Hepatocyte (in vitro differentiated cells): ENCODE data around the gene RIPK4. TPM values are rescaled to one million over a fixed set of nuclear protein-coding genes. Genes with fewer than 3 reads are reported as not detected.
A peak's percentile ranks its signal among the peaks of the same experiment; 100 is the strongest.
"Not testable (repeated sequence)": the region's sequence is repeated elsewhere in the genome, so short reads cannot be mapped to it uniquely, and the experiment has no call there.

Experiments used
- DNase-seq: peaks from one replicate; pipeline ENCODE4 v3.0.0-alpha.2; 2016; ENCODE audit warnings: low spot score
- H2AFZ ChIP-seq: fragments of 200-600 bp; sonication (generic); 2 replicates; pipeline ENCODE4 v1.6.0; 2016; ENCODE audit warnings: antibody characterized with exemption, mild to moderate bottlenecking
- H3K27ac ChIP-seq: fragments of 200-600 bp; sonication (generic); 2 replicates; pipeline ENCODE4 v1.5.1; 2016; ENCODE audit warnings: mild to moderate bottlenecking
- H3K27me3 ChIP-seq: fragments of 200-600 bp; sonication (generic); 2 replicates; pipeline ENCODE4 v1.6.1; 2016
- H3K36me3 ChIP-seq: fragments of 200-600 bp; sonication (generic); replicated peaks from 2 replicates; pipeline ENCODE4 v1.5.1; 2016; ENCODE audit warnings: low read depth; ENCODE audit not compliant: insufficient read depth
- H3K4me1 ChIP-seq: fragments of 200-600 bp; sonication (generic); 2 replicates; pipeline ENCODE4 v1.5.1; 2016; ENCODE audit warnings: mild to moderate bottlenecking, moderate library complexity; ENCODE audit not compliant: insufficient read depth
- H3K4me2 ChIP-seq: fragments of 200-600 bp; sonication (generic); 2 replicates; pipeline ENCODE4 v1.6.0; 2016
- H3K4me3 ChIP-seq: fragments of 200-600 bp; sonication (generic); 2 replicates; pipeline ENCODE4 v1.5.1; 2016; ENCODE audit warnings: mild to moderate bottlenecking
- H3K79me2 ChIP-seq: fragments of 200-600 bp; sonication (generic); 2 replicates; pipeline ENCODE4 v1.6.0; 2017; ENCODE audit warnings: mild to moderate bottlenecking
- H3K9me2 ChIP-seq: fragments of 200-600 bp; sonication (generic); replicated peaks from 2 replicates; pipeline ENCODE4 v1.6.0; 2017; ENCODE audit warnings: mild to moderate bottlenecking; ENCODE audit not compliant: insufficient read depth
- H3K9me3 ChIP-seq: fragments of 200-600 bp; sonication (generic); 2 replicates; pipeline ENCODE4 v1.5.1; 2016; ENCODE audit warnings: low read depth, mild to moderate bottlenecking
- H4K20me1 ChIP-seq: fragments of 200-600 bp; sonication (generic); 2 replicates; pipeline ENCODE4 v1.6.0; 2016; ENCODE audit warnings: mild to moderate bottlenecking; ENCODE audit not compliant: insufficient read depth, poor library complexity, severe bottlenecking
- EZH2 ChIP-seq: fragments of 200-600 bp; sonication (generic); IDR thresholded peaks from 2 replicates; pipeline ENCODE4 v1.6.1; 2016; ENCODE audit warnings: antibody characterized with exemption, mild to moderate bottlenecking, borderline replicate concordance
- EZH2phosphoT487 ChIP-seq: fragments of 200-600 bp; sonication (generic); IDR thresholded peaks from one replicate; pipeline ENCODE4 v1.6.1; 2018; ENCODE audit warnings: antibody characterized with exemption, mild to moderate bottlenecking, low read depth, moderate library complexity; ENCODE audit not compliant: unreplicated experiment, severe bottlenecking
- WGBS: methylation state at CpG from one replicate; pipeline ENCODE4 v1.1.6; 2016; ENCODE audit warnings: low lambda C conversion rate; ENCODE audit errors: missing lambda C conversion rate; 5-methylcytosine and 5-hydroxymethylcytosine counted together
- polyA plus RNA-seq: library from polyadenylated mRNA; unstranded; fragments of >200 nt; fragmentation: Nextera tagmentation; extraction: Ambion mirVana; gene quantifications from 2 replicates; pipeline ENCODE4 v1.2.1, GENCODE V29; 2016
- total RNA-seq: library from RNA; depleted of rRNA; stranded (reverse); fragments of >200 nt; gene quantifications from 2 replicates; pipeline ENCODE4 v1.2.3, GENCODE V29; 2014
- TF ChIP-seq, protein P1 (sequence below): fragments of 200-600 bp; sonication (generic); IDR thresholded peaks from 2 replicates; pipeline ENCODE4 v1.5.1; 2016; ENCODE audit warnings: antibody characterized with exemption, mild to moderate bottlenecking; ENCODE audit not compliant: poor library complexity

The RIPK4 gene
- total and polyA plus RNA-seq, 2 experiments from 2014 or later, result 28.1 to 32.8 TPM

DNA sequence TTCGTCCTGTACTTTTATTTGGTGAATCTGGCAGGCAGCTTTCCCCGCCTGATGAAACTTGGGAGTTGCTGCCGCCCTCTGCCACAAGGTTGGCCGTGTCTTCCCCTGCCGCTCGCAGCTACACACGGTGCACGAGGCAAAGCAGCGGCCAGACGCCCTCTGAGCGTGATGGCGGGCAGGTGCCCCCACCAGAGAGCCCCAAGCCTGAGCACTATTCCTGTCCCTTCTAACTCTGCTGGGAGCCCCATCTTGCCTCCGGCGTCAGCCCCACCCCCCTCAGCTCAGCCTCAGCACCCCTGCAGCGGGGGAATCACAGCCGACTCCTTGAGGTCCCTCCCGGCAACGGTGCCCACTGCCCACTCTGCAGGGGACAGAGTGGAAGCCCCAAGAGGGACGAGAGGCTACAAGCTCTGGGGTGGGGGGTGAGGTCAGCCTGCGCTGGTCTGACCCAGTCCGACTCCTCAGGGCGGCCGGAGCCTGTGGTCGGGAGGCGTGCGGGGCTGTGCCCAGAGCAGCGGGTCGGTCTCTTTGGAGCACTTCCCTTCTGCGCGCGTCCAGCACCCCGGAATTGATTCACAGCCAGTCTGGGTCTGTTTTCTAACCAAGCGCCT lies 41.3 kb downstream of the RIPK4 start:
- Histone ChIP-seq H3K36me3 (no peaks in the 10 kb centered on the region), H2AFZ (no peak overlapping the region), H4K20me1 (no peaks in the 10 kb centered on the region), H3K4me3 (no peak overlapping the region), H3K27me3 (no peaks in the 10 kb centered on the region), H3K4me2 (peak overlapping the region; percentile 63), H3K4me1 (peaks cover 8% of the 10 kb centered on the region), H3K79me2 (no peaks in the 10 kb centered on the region), H3K9me2 (no peaks in the 10 kb centered on the region), H3K27ac (no peak overlapping the region), H3K9me3 (no peaks in the 10 kb centered on the region)
- TF ChIP-seq, protein P1, sequence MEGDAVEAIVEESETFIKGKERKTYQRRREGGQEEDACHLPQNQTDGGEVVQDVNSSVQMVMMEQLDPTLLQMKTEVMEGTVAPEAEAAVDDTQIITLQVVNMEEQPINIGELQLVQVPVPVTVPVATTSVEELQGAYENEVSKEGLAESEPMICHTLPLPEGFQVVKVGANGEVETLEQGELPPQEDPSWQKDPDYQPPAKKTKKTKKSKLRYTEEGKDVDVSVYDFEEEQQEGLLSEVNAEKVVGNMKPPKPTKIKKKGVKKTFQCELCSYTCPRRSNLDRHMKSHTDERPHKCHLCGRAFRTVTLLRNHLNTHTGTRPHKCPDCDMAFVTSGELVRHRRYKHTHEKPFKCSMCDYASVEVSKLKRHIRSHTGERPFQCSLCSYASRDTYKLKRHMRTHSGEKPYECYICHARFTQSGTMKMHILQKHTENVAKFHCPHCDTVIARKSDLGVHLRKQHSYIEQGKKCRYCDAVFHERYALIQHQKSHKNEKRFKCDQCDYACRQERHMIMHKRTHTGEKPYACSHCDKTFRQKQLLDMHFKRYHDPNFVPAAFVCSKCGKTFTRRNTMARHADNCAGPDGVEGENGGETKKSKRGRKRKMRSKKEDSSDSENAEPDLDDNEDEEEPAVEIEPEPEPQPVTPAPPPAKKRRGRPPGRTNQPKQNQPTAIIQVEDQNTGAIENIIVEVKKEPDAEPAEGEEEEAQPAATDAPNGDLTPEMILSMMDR, result no peak
- TF ChIP-seq EZH2phosphoT487 (no peak), EZH2 (no peak)
- 63% methylated on average over 33 of the region's 33 CpGs for WGBS
- DNase-seq, result no peak

DNA sequence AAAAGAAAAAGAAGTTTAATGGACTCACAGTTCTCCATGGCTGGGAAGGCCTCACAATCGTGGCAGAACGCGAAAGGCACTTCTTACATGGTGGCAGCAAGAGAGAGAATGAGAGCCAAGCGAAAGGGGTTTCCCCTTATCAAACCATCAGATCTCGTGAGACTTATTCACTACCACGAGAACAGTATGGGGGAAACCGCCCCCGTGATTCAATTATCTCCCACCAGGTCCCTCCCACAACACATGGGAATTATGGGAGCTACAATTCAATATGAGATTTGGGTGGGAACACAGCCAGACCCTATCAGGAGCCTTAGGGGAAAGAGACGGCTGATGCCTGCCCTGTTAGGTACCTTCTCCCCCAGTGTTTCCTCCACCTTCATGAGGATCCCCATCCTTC lies 43.0 kb downstream of the RIPK4 start:
- not testable (repeated sequence) for H3K36me3 ChIP-seq, DNase-seq, H3K4me2 ChIP-seq, H3K4me3 ChIP-seq, H3K27ac ChIP-seq, H3K79me2 ChIP-seq, H3K9me2 ChIP-seq, H3K9me3 ChIP-seq, H2AFZ ChIP-seq, H3K27me3 ChIP-seq, H4K20me1 ChIP-seq, H3K4me1 ChIP-seq
- WGBS, result 88% methylated on average over 9 of the region's 9 CpGs

DNA sequence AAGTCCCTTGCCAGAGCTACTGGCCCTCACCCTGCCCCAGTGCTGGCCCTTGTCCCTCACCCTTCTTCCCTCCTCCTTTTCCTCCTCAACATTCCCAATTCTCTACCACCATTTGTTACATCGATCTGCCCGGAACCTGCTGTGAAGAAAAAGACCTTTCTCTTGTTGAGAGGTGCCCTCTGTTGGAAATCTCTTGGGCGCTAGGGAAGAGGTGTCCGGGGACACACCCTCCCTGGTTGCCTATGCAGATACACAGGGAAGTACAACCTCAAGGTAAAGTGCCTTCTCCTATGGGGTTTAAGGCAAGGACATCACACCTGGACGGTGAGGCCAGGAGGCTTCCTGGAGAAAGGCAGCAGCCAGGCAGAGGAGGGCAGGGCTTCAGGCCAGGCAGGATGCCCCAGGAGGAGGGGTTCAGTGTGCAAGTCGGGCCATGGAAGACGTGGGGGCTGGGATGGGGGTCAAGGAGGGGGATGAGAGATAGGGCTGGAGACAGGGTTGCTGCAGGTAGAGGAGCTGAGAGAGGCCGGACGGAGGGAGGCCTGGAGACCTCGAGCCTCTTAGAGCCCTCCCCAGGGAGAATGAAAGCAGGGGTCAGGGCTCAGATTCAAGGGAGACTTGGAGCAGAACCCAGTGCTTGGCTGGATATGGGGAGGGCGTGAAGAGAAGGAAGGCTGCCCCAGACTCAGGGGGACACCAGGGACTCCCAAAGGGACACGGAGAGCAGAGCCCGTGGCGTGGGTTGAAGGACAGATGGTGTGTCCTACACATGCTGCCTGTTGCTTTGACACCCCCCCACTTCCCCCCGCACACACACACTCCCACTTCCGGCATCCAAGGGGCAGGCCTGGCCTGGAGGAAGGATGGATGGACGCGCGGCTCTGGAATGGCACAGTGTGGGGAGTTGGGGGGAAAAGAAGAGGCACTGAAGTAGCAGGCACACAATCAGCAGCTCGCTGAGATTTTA lies 44.5 kb downstream of the RIPK4 start:
- Histone ChIP-seq H4K20me1 (no peaks in the 10 kb centered on the region), H3K4me3 (no peak overlapping the region), H3K9me2 (no peaks in the 10 kb centered on the region), H3K9me3 (no peaks in the 10 kb centered on the region), H3K4me1 (peaks cover 6% of the 10 kb centered on the region), H3K27me3 (no peaks in the 10 kb centered on the region), H3K79me2 (no peaks in the 10 kb centered on the region), H3K27ac (no peak overlapping the region), H3K4me2 (no peak overlapping the region), H3K36me3 (no peaks in the 10 kb centered on the region), H2AFZ (no peak overlapping the region)
- DNase-seq, result no peak
- TF ChIP-seq EZH2 (no peak), EZH2phosphoT487 (no peak)
- TF ChIP-seq, protein P1, result no peak
- WGBS, result 85% methylated on average over 19 of the region's 20 CpGs

DNA sequence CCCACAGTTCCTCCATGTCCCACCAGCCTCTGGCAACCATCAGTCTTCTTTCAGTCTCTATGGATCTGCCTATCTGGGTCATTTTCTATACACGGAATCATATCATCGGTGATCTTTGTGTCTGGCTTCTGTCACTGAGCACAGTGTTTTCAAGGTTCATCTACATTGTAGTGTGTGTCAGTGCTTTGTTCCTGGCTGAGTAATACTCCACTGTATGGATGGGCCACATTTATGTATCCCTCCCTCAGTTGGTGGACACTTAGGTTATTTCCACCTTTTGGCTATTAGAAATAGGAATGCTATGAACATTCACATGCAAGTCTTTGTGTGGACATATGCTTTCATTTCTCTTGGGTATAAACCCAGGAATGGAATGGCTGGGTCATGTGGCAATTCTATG lies 46.6 kb downstream of the RIPK4 start:
- Histone ChIP-seq H3K4me2 (no peak overlapping the region), H3K4me3 (no peak overlapping the region), H3K9me3 (no peaks in the 10 kb centered on the region), H3K27ac (no peak overlapping the region), H3K79me2 (no peaks in the 10 kb centered on the region), H4K20me1 (no peaks in the 10 kb centered on the region), H3K9me2 (no peaks in the 10 kb centered on the region), H3K36me3 (no peaks in the 10 kb centered on the region), H3K27me3 (no peaks in the 10 kb centered on the region), H2AFZ (no peak overlapping the region), H3K4me1 (peaks cover 22% of the 10 kb centered on the region)
- TF ChIP-seq, protein P1, result no peak
- no peak for TF ChIP-seq EZH2
- no peak for TF ChIP-seq EZH2phosphoT487
- DNase-seq, result no peak
- WGBS, result 83% methylated on average over 2 of the region's 2 CpGs
